M059J (cell line): ENCODE data around the gene SLC35E3. TPM values are rescaled to one million over a fixed set of nuclear protein-coding genes. Genes with fewer than 3 reads are reported as not detected.

Experiments used
- DNase-seq: peaks from one replicate; pipeline ENCODE4 v3.0.0-alpha.2; 2012; ENCODE audit warnings: low read depth
- total RNA-seq: library from RNA; depleted of rRNA; stranded (reverse); fragments of >200 nt; shearing (Covaris generic); gene quantifications from 2 replicates; pipeline ENCODE4 v1.2.3, GENCODE V29; 2014; rRNA removed

The SLC35E3 gene
- total RNA-seq = 3.4 and 9.1 TPM in 2 replicates

DNA sequence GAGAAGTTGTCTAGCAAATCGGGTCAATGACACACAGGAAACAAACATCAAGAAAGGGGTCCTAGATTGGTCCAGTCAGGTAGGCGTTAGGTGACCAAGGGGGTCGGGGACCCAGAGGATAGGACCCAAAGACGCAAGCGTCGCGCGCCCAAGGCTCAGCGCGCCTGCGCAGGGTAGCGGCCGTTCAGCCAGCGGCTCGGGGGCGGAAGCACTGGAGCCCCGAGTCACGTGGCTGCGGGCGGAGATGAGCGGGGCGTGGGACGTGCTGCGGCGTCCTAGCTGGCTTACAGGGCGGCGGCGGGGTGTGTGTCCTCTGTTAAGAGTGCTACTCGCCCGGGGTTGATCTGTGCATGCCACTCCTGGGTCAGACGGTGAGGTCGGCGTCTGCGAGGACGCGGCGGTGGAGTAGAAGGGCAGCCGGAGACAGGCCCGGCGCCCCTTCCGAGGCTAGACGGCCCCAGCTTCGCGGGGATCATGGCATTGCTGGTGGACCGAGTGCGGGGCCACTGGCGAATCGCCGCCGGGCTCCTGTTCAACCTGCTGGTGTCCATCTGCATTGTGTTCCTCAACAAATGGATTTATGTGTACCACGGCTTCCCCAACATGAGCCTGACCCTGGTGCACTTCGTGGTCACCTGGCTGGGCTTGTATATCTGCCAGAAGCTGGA lies at the start of gene SLC35E3:
TSS of gene SLC35E3 (plus strand) at position 273 of the 668 bp plus-strand sequence. CDS start at position 475, 202 bp downstream.
- peak; percentile 93 for DNase-seq

- DNase-seq = no peak
Measured at GRCh38 chr12:68699486-68699885, 46.5 kb upstream of the SLC35E3 start.

DNA sequence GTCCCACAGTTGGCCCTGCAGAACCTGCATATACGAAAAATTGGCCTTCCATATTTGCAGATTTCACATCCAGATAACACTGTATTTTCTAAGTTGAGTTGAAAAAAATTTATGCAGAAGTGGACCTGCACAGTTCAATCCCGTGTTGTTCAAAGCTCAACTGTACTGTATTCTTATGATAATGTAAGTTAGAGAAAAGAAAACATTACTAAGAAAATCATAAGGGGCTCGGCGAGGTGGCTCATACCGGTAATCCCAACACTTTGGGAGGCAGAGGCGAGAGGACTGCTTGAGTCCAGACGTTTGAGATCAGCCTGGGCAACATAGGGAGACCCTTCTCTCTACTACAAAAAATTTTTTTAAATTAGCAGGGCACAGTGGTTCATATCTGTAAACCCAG lies 18.2 kb upstream of the SLC35E3 start:
- DNase-seq = no peak

DNA sequence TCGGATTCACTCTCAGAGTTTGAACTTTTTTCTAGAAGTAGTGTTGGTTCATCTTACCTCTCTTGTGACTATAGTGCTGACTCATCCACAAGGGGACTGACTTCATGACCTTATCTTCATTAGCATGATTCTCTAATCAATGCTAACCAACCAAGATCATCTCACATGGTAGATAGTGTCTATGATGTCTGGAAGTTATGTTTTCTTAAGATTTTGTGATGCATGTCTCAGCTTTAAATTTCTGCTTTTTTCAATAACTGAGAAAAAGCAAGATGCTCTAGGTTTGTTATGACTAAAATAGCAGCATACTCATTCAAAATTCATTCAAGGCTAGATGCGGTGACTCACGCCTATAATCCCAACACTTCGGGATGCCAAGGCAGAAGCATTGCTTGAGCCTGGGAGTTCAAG lies 12.3 kb upstream of the SLC35E3 start:
- DNase-seq = peak; percentile 77

GRCh38 chr12:68739891-68740290 lies 6.1 kb upstream of the SLC35E3 start:
- no peak for DNase-seq

DNA sequence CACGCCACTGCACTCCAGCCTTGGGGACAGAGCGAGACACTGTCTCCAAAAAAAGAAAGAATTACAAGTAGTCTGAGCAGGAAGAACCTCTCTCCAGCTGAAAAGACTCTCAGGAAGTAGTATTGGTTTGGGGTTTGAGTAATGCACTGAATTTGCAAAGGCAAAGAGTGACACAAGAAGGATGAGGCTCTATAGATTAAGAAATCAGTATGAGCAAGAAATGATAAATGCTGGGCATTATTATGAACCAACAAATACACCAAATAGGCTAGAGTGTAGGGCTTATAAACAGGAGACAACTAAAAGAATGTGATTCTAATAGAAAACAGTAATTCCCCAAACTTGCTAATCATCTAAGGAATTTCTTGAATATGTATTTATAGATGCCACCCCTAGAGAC lies 2.6 kb upstream of the SLC35E3 start:
- no peak for DNase-seq

DNA sequence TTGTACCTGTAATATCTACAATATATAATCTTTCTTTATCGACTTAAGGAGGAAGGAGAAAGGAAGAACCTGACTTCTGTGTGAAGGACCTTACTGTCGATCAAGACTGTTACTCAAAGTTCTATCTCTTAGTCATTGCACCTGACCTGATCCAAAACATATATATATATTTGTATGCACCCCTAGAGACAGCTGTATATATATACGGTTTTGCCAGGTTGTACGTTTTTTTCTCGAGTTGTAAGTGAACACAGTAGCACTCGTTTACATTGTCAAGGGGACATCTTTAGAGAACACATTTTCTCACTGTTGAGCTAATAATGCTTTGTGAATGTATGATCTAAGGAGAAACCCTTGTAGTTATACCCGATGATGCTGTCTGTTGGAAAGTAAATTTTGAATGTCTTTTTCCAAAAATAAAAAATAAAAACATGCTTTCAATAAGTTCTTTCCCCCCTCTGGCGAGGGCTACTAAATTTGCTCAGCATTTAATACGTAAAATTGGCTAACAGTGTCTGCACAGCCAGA lies 536 bp upstream of the SLC35E3 start:
- peak; percentile 1 for DNase-seq

- DNase-seq = peak; percentile 81
Measured at GRCh38 chr12:68746572-68747180, 700 bp downstream of the SLC35E3 start.

DNA sequence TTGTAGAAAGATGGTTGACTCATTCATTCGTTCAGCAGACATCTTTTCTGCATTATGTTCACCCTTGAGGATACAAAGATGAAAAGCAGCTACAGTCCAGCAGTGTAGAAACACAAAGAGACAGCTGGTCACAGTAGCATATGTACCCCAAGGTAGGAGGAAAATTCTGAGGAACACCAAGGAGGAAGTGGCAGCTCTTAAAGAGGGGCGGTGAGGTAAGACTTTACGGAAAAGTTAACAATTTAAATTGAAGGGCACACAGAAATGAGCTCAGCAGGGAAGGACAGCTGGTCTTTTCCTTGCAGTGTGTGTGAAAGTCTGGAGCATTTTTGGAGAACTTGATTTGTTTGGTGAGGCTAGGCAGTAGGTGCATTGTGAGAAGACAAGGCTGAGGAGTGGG lies 3.5 kb downstream of the SLC35E3 start:
- DNase-seq = no peak

- DNase-seq = no peak
Measured at GRCh38 chr12:68749861-68750260, 3.9 kb downstream of the SLC35E3 start.

DNA sequence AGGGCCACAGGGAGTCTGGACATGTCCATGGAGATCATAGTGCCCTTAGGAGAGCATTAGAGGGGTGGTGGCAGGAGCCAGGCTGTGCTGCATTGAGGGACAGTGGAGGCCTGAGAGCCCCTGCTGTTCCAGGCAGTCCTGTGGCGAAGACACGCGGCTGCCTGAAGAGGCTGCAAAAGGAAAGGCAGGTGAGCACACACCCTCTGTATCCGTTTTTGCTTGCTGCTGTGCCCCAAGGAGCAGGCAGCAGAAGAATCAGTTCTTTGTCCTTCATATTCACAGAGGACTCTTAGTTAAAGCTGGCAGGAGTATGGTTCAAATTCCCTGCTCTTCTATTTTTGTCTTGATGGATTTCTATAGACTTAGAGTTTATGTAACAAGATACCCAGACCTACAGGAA lies 4.5 kb downstream of the SLC35E3 start:
- DNase-seq = no peak

DNA sequence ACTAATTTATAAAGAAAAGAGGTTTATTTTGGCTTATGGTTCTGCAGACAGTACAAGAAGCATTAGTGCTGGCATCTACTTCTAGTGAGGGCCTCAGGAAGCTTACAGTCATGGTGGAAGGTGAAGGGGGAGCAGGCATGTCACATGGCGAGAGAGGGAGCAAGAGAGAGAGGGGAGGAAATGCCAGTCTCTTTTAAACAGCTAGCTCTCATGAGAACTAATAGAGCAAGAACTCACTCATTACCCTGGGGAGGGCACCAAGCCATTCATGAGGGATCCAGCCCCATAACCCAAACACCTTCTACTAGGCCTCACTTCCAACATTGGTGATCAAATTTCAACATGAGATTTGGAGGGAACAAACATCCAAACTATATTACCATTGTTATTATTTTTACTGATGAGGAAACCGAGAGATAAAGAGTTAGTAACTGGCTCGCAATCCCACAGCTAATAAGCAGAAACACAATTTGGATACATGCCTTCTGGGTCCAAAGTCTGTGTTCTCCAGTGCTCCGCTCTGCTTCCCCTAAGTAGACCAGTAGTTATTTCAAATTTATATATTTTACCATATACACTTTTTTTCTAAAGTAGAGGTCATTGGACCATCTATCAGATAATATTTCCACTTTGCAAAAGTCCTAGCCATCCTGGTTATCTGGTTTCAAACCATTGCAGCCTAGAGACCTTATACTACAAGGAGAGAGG lies 9.7 kb downstream of the SLC35E3 start:
- no peak for DNase-seq

DNA sequence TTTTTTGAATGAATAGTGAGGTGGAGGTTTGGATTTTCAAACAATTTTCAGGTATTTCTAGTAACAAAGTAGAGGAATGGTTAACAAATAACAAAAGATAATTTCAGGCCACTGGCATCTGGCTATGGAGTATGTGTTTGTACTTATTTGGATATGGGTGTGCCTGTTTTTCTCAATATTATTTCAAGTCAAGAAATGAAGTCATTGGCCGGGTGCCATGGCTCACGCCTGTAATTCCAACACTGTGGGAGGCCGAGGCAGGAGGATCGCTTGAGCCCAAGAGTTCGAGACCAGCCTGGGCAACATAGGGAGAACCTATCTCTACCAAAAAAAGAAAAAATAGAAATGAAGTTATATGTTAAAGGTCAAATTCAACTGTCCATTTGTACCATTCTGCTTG lies 13.9 kb downstream of the SLC35E3 start:
- no peak for DNase-seq

GRCh38 chr12:68760806-68761441 lies 14.9 kb downstream of the SLC35E3 start:
- no peak for DNase-seq

DNA sequence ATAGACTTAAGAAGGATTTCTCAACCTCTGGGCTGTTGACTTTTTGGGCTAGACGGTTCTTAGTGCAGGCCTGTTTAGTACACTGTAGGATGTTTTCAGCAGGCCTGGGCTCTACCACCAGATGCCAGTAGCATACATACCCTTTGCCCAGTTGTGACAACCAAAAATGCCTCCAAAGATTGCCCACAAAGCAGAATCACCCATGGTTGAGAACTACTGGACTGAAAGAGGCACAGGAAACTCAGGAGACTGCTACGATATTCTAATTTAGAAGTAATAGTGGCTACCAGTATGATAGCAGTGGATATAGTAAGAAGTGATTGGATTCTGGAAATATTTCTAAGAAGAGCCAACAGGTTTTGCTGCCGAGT lies 15.5 kb downstream of the SLC35E3 start:
- DNase-seq = no peak

- no peak for DNase-seq
Measured at GRCh38 chr12:68761901-68762630, 16.1 kb downstream of the SLC35E3 start.

DNA sequence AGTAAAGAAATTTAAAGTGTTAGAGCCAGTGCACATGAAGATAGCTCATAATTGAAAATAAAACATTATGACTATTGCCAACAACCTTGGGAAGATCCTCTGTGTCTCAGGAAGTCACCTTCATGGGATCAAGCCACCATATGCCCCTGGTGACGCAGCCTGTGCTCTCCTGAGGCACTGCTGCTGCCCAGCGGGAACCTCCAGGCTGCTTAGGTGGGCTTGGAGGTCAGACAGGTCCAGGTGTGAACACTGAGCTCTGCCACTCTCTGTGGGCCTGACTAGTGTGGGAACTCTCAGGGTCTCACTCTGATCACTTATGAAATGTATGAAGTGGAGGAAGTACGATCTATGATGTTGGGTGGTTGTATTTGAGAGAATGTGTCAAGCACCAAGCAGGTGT lies 16.7 kb downstream of the SLC35E3 start:
- DNase-seq = no peak

- DNase-seq = no peak
Measured at GRCh38 chr12:68765696-68766095, 19.7 kb downstream of the SLC35E3 start.

DNA sequence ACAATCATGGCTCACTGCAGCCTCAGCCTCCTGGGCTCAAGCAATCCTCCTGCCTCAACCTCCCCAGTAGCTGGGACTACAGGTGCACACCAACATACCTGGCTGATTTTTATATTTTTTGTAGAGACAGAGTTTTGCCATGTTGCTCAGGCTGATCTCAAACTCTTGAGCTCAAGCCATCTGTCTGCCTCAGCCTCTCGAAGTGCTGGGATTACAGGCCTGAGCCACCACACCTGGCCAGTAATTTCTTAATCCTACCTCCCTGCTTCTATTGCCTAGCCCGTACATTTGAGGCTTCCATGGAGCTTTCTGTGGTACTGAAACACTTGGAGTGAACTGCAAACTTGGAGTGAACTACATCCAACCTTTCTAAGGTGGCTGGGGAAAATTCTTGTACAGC lies 20.7 kb downstream of the SLC35E3 start:
- no peak for DNase-seq

DNA sequence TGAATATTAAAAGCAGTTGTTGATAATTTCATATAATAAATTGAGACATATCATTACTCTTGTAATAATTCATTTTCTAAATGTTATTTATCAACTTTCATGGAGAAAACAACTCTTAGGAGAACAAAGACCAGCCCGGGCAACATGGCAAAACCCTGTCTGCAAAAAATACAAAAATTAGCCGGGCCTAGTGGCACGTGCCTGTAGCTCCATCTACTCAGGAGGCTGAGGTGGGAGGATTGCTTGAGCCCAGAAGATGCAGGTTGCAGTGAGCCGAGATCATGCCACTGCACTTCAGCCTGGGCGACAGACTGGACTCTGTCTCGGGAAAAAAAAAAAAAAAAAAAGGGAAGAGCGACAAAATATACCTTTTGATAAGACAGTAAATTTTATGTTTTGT lies 21.2 kb downstream of the SLC35E3 start:
- no peak for DNase-seq

DNA sequence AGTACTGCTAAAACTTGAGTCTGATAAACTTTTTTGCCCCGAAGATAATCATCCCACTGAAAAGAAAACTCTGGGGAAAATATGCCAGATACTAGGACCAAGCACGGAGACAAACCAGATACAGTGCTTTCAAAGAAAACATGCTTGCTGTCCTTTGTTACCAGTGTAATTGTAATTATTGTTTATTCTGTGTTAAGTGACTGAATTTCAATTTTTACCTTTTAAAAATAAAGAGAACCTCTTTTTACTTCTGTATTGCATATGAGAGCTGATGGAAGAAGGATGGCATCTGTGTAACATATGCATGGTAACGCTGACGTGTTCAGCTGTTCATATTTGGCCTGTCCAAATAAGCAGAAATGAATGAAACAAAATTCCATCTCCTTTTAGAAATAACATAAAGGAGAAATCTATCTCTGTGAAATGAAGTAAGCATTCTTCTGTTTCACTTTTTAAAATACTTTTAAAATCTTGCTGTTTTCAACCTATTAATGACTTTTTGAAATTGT lies 22.5 kb downstream of the SLC35E3 start:
- DNase-seq = no peak
